ENCODE measurements around the gene SLA2.
A peak's percentile ranks its signal among the peaks of the same experiment; 100 is the strongest.

DNA sequence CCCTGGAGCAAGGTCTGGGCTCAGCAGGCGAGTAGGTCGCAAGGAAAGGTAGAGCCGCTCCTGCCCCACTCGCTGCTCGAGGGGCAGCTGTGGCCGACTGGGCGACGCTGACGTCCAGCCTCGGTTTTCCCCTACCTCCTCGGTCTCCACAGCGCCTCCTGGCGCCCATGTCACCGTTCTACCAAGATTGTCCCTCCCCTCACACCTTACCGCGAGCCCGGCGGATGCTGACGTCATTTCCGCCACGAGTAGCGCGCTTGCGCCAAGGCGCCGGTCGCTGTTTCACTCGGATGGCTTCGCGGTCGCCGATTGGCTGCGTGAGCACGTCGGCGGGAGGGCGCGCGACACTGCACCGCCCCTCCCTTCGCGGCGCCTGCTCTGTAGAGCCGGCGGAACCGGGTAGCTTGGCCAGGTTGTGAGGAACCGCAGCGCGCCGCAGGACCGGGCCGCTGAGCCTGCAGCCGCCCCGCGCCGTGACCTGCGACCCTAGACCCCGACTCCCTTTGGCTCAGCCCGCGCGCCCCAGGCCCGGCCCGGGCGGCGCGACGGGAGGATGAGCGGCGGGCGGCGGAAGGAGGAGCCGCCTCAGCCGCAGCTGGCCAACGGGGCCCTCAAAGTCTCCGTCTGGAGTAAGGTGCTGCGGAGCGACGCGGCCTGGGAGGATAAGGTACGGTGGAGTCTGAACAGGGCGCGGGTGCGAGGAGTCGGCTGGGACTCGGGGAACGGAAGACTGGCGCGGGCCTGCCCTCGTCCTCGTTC, 40.4 kb downstream of the SLA2 start, which contains the start of gene RAB5IF:
- TF ChIP-seq, protein P1, sequence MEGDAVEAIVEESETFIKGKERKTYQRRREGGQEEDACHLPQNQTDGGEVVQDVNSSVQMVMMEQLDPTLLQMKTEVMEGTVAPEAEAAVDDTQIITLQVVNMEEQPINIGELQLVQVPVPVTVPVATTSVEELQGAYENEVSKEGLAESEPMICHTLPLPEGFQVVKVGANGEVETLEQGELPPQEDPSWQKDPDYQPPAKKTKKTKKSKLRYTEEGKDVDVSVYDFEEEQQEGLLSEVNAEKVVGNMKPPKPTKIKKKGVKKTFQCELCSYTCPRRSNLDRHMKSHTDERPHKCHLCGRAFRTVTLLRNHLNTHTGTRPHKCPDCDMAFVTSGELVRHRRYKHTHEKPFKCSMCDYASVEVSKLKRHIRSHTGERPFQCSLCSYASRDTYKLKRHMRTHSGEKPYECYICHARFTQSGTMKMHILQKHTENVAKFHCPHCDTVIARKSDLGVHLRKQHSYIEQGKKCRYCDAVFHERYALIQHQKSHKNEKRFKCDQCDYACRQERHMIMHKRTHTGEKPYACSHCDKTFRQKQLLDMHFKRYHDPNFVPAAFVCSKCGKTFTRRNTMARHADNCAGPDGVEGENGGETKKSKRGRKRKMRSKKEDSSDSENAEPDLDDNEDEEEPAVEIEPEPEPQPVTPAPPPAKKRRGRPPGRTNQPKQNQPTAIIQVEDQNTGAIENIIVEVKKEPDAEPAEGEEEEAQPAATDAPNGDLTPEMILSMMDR (IDR thresholded peaks at IDR 0.05), result peak; percentile 90 to 99 (median 99)
- no peak for TF ChIP-seq POLR2A (IDR thresholded peaks at IDR 0.05)
